IMR-90 (cell line): ENCODE results near the gene KLHL40. TPM values are rescaled to one million over a fixed set of nuclear protein-coding genes. Genes with fewer than 3 reads are reported as not detected.

Experiments
- ATAC-seq: fragments of 200-7000 bp; cut with Tn5 transposase; 2 replicates; pipeline ENCODE4 v1.9.1; 2020; ENCODE audit warnings: low read depth, mild to moderate bottlenecking, moderate library complexity
- BruUV-seq: library from RNA; stranded (reverse); fragments of 400-500 nt; replicated peaks from 2 replicates; lab custom pipeline; 2021; lab: Mats Ljungman, UMichigan
- CTCF ChIA-PET: fragments of 300-600 bp; formaldehyde crosslinking; extraction: SDS; loops from one replicate; lab custom pipeline; 2021; ENCODE audit warnings: antibody characterized with exemption; lab: Yijun Ruan, JAX
- POLR2A ChIA-PET: fragments of 300-600 bp; sonication (Branson Sonifier 250); formaldehyde crosslinking; loops from one replicate; lab custom pipeline; 2022; ENCODE audit warnings: antibody characterized with exemption; ENCODE audit not compliant: unreplicated experiment; lab: Charles Lee
- DNase-seq: peaks from one replicate; pipeline ENCODE4 v3.0.0; 2013
- H2AFZ ChIP-seq: replicated peaks from 2 replicates; pipeline ENCODE3; 2013; ENCODE audit warnings: low read length, mild to moderate bottlenecking; ENCODE audit not compliant: poor library complexity
- H2AK5ac ChIP-seq: 2 replicates; pipeline ENCODE4 v1.6.1; 2013; ENCODE audit warnings: low read depth, low read length, inconsistent platforms
- H2AK9ac ChIP-seq: replicated peaks from 2 replicates; pipeline ENCODE3; 2013; ENCODE audit warnings: mild to moderate bottlenecking, low read depth, low read length, moderate library complexity; ENCODE audit not compliant: poor library complexity
- H2BK120ac ChIP-seq: 2 replicates; pipeline ENCODE4 v1.6.1; 2013; ENCODE audit warnings: low read depth, low read length, inconsistent platforms
- H2BK15ac ChIP-seq: 3 replicates; pipeline ENCODE4 v1.6.1; 2013; ENCODE audit warnings: low read depth, low read length, inconsistent platforms
- H2BK20ac ChIP-seq: 2 replicates; pipeline ENCODE4 v1.6.1; 2013; ENCODE audit warnings: low read depth, mild to moderate bottlenecking, inconsistent platforms, low read length, moderate library complexity
- H2BK5ac ChIP-seq: 2 replicates; pipeline ENCODE4 v1.6.1; 2013; ENCODE audit warnings: mild to moderate bottlenecking, low read depth, low read length, inconsistent platforms; ENCODE audit not compliant: poor library complexity, severe bottlenecking
- H3K14ac ChIP-seq: replicated peaks from 2 replicates; pipeline ENCODE4 v1.6.1; 2013; ENCODE audit warnings: low read depth, low read length, inconsistent platforms
- H3K18ac ChIP-seq: 2 replicates; pipeline ENCODE4 v1.6.1; 2013; ENCODE audit warnings: low read depth, low read length, control low read depth
- H3K23ac ChIP-seq: 2 replicates; pipeline ENCODE4 v1.6.1; 2013; ENCODE audit warnings: low read depth, low read length, inconsistent platforms
- H3K27ac ChIP-seq: 2 replicates; pipeline ENCODE4 v1.5.1; 2013; ENCODE audit warnings: mild to moderate bottlenecking, control low read depth, low read length; ENCODE audit not compliant: insufficient read depth
- H3K27me3 ChIP-seq: 2 replicates; pipeline ENCODE4 v1.6.1; 2013; ENCODE audit warnings: low read length; ENCODE audit not compliant: control insufficient read depth, insufficient read depth
- H3K36me3 ChIP-seq: 2 replicates; pipeline ENCODE4 v1.6.1; 2013; ENCODE audit warnings: low read length, mixed read lengths; ENCODE audit not compliant: control insufficient read depth, insufficient read depth
- H3K4ac ChIP-seq: 2 replicates; pipeline ENCODE4 v1.6.1; 2013; ENCODE audit warnings: low read depth, low read length, inconsistent platforms
- H3K4me1 ChIP-seq: 2 replicates; pipeline ENCODE4 v1.6.1; 2013; ENCODE audit warnings: low read length, mixed read lengths; ENCODE audit not compliant: control insufficient read depth, insufficient read depth
- H3K4me2 ChIP-seq: 2 replicates; pipeline ENCODE4 v1.6.1; 2013; ENCODE audit warnings: low read depth, mild to moderate bottlenecking, control low read depth, low read length, moderate library complexity
- H3K4me3 ChIP-seq: 2 replicates; pipeline ENCODE4 v1.5.1; 2013; ENCODE audit warnings: low read depth, mild to moderate bottlenecking, control low read depth, low read length, moderate library complexity; ENCODE audit not compliant: insufficient read depth
- H3K56ac ChIP-seq: 2 replicates; pipeline ENCODE4 v1.6.1; 2013; ENCODE audit warnings: low read length, inconsistent platforms; ENCODE audit not compliant: insufficient read depth; ENCODE audit errors: extremely low read depth
- H3K79me1 ChIP-seq, 2 experiments: 2 replicates each; pipeline ENCODE4 v1.6.1; 2013; ENCODE audit warnings: low read length in 2 of 2, inconsistent platforms in 1 of 2, low read depth in 1 of 2
- H3K9ac ChIP-seq: 2 replicates; pipeline ENCODE4 v1.6.1; 2013; ENCODE audit warnings: low read depth, low read length, control low read depth
- H3K9me1 ChIP-seq: 2 replicates; pipeline ENCODE4 v1.6.1; 2013; ENCODE audit warnings: low read length, inconsistent platforms; ENCODE audit not compliant: insufficient read depth
- H3K9me3 ChIP-seq: 2 replicates; pipeline ENCODE4 v1.6.1; 2013; ENCODE audit warnings: low read length; ENCODE audit not compliant: control insufficient read depth, insufficient read depth
- H4K20me1 ChIP-seq: 2 replicates; pipeline ENCODE4 v1.6.1; 2013; ENCODE audit warnings: low read length, inconsistent platforms; ENCODE audit not compliant: insufficient read depth
- H4K5ac ChIP-seq: 2 replicates; pipeline ENCODE4 v1.6.1; 2013; ENCODE audit warnings: mild to moderate bottlenecking, low read depth, low read length, control low read depth
- H4K8ac ChIP-seq, 2 experiments: 2 replicates each; pipeline ENCODE4 v1.6.1; 2013; ENCODE audit warnings: low read depth in 2 of 2, low read length in 2 of 2, control low read depth in 1 of 2, inconsistent platforms in 1 of 2
- H4K91ac ChIP-seq: 2 replicates; pipeline ENCODE4 v1.6.1; 2013; ENCODE audit warnings: low read depth, low read length, inconsistent platforms; ENCODE audit not compliant: insufficient read depth
- RAD21 ChIP-seq: IDR thresholded peaks from 2 replicates; pipeline ENCODE4 v1.6.1; 2012; ENCODE audit warnings: low read length, improper control_type of control experiment
- RFX5 ChIP-seq: IDR thresholded peaks from 2 replicates; pipeline ENCODE4 v1.8.0; 2012; ENCODE audit warnings: low read depth, mild to moderate bottlenecking, low read length, moderate library complexity
- WGBS, 2 experiments: methylation state at CpG; one replicate each; pipeline versions ENCODE4 v1.1.5 to v1.1.7; 2013; ENCODE audit warnings: missing lambda C conversion rate in 2 of 2; ENCODE audit not compliant: insufficient read length in 1 of 2; ENCODE audit errors: extremely low coverage in 2 of 2; 5-methylcytosine and 5-hydroxymethylcytosine counted together
- dilution Hi-C: fragments of 300-500 bp; cut with HindIII; formaldehyde crosslinking; loops from one replicate; pipeline ENCODE4 v1.14.3; 2018; ENCODE audit warnings: low sequenced_read_pairs; ENCODE audit not compliant: unreplicated experiment
- in situ Hi-C: fragments of 300-500 bp; cut with MboI; formaldehyde crosslinking; loops from 3 replicates; pipeline ENCODE4 v1.14.3; 2019; ENCODE audit warnings: low sequenced_read_pairs, inconsistent platforms, mixed read lengths
- intact Hi-C: fragments of 100-400 bp; cut with micrococcal nuclease; formaldehyde crosslinking; loops from 2 replicates; pipeline ENCODE4 v1.10.0; 2022
- polyA plus RNA-seq, 3 experiments: library from polyadenylated mRNA; depleted of rRNA; stranded (reverse); fragments of >200 nt; gene quantifications; 2 replicates each; pipeline ENCODE4 v1.2.3, GENCODE V29; 2012; ENCODE audit warnings: low replicate concordance in 1 of 3
- total RNA-seq: library from RNA; depleted of rRNA; stranded (reverse); fragments of >200 nt; gene quantifications from 2 replicates; pipeline ENCODE4 v1.2.3, GENCODE V29; 2012
- TF ChIP-seq, protein P1 (sequence below): fragments of 150-350 bp; IDR thresholded peaks from 2 replicates; pipeline ENCODE4 v1.6.1; 2017; ENCODE audit warnings: mild to moderate bottlenecking, antibody characterized with exemption, low read length, low read depth

KLHL40 gene
- total and polyA plus RNA-seq, 2 of the 4 experiments (the other 2 are of a cell fraction) = not detected

DNA sequence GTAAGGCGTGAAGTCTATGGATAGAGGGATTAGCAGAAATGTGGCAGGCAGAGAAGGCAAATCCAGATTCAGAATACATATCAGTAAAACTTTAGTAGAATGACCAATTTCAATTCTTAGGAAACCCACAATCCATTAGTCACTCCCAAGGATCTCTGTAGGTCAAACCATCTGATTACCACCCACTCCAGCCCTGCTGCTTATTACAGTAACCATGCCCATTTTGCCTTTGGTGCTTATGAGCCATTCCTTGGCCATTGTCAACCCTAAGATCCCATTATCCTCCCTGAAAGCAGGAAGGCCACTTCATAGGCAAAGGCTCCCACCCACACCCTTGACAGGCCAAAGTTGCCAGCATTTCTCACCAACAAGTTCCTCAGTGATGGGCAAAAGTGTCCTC, 5.1 kb upstream of the KLHL40 start:
- Histone ChIP-seq H3K14ac (no peak overlapping the region), H3K4me1 (peaks cover 5% of the 10 kb centered on the region), H2AK5ac (no peak overlapping the region), H4K20me1 (no peaks in the 10 kb centered on the region), H3K9me3 (no peaks in the 10 kb centered on the region; the same call in 1 of the 2 replicates), H3K23ac (no peak overlapping the region), H3K79me1 (no peaks in the 10 kb centered on the region), H2BK15ac (no peak overlapping the region), H3K18ac (no peak overlapping the region), H3K4me3 (no peak overlapping the region), H2AK9ac (no peak overlapping the region), H3K9ac (no peak overlapping the region), H3K27ac (no peak overlapping the region), H3K4ac (no peak overlapping the region), H4K91ac (no peak overlapping the region), H3K27me3 (peaks cover 2% of the 10 kb centered on the region; the same call in 1 of the 2 replicates), H2AFZ (no peak overlapping the region), H4K8ac (no peak overlapping the region), H3K56ac (no peak overlapping the region), H2BK5ac (no peak overlapping the region), H3K36me3 (no peaks in the 10 kb centered on the region), H3K4me2 (no peak overlapping the region), H2BK120ac (no peak overlapping the region), H4K5ac (no peak overlapping the region), H3K9me1 (peaks cover 3% of the 10 kb centered on the region), H2BK20ac (no peak overlapping the region)
- CTCF ChIA-PET = no interaction called here
- no peak for ATAC-seq
- dilution Hi-C loops = no loop called here
- POLR2A ChIA-PET = no interaction called here
- intact Hi-C loops = no loop called here
- peak; percentile 58 for DNase-seq
- no CpG with 5 or more reads among the region's 1 CpG for WGBS, 2 experiments
- TF ChIP-seq RAD21 (no peak), RFX5 (no peak)
- TF ChIP-seq, protein P1, sequence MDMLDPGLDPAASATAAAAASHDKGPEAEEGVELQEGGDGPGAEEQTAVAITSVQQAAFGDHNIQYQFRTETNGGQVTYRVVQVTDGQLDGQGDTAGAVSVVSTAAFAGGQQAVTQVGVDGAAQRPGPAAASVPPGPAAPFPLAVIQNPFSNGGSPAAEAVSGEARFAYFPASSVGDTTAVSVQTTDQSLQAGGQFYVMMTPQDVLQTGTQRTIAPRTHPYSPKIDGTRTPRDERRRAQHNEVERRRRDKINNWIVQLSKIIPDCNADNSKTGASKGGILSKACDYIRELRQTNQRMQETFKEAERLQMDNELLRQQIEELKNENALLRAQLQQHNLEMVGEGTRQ = no peak
- BruUV-seq = no TSS peak
- in situ Hi-C loops = no loop called here
